Left lobe of liver (tissue), 1 donor: ENCODE measurements around the gene B3GAT3. TPM values are rescaled to one million over a fixed set of nuclear protein-coding genes. Genes with fewer than 3 reads are reported as not detected.

ENCODE experiments used
- total RNA-seq: library from RNA; stranded (reverse); gene quantifications from one replicate; pipeline ENCODE4 v1.2.1, GENCODE V29; 2021
- donor health status: DM: no; HTN: yes; CAD: no.

Gene B3GAT3
- total RNA-seq, 1 donor from 2014 or later: 16.8 TPM

Other genes with a start within 250 kb of the B3GAT3 start
- gene SCGB1A1, start 203.0 kb downstream of the B3GAT3 start, total RNA-seq: 2.0 TPM
- gene AHNAK, start 75.2 kb downstream of the B3GAT3 start, total RNA-seq: 115 TPM
- gene EEF1G, start 48.1 kb downstream of the B3GAT3 start, total RNA-seq: 441 TPM
- gene TUT1, start 30.5 kb downstream of the B3GAT3 start, total RNA-seq: 32.6 TPM
- 24.4 TPM for gene MTA2, start 20.1 kb downstream of the B3GAT3 start, total RNA-seq
- gene EML3, start 9.2 kb downstream of the B3GAT3 start, total RNA-seq: 29.9 TPM
- 1.1 TPM for gene ROM1, start 8.7 kb downstream of the B3GAT3 start, total RNA-seq
- 220 TPM for gene GANAB, start 24.6 kb upstream of the B3GAT3 start, total RNA-seq
- 12.8 TPM for gene INTS5, start 31.3 kb upstream of the B3GAT3 start, total RNA-seq
- 30.4 TPM for gene C11orf98, start 43.2 kb upstream of the B3GAT3 start, total RNA-seq
- 3.4 TPM for gene CSKMT, start 43.3 kb upstream of the B3GAT3 start, total RNA-seq
- 4.9 TPM for gene UQCC3, start 49.7 kb upstream of the B3GAT3 start, total RNA-seq
- 3.3 TPM for gene LBHD1, start 50.3 kb upstream of the B3GAT3 start, total RNA-seq
- 30.5 TPM for gene UBXN1, start 57.1 kb upstream of the B3GAT3 start, total RNA-seq
- not detected for gene LRRN4CL, start 67.5 kb upstream of the B3GAT3 start, total RNA-seq
- gene BSCL2, start 85.4 kb upstream of the B3GAT3 start, total RNA-seq: 35.1 TPM
- 0.20 TPM for gene GNG3, start 85.7 kb upstream of the B3GAT3 start, total RNA-seq
- 13.7 TPM for gene HNRNPUL2, start 105.5 kb upstream of the B3GAT3 start, total RNA-seq
- 11.2 TPM for gene TTC9C, start 106.5 kb upstream of the B3GAT3 start, total RNA-seq
- 5.5 TPM for gene ZBTB3, start 132.2 kb upstream of the B3GAT3 start, total RNA-seq
- 22.7 TPM for gene POLR2G, start 139.6 kb upstream of the B3GAT3 start, total RNA-seq
- 22.9 TPM for gene TAF6L, start 149.4 kb upstream of the B3GAT3 start, total RNA-seq
- gene TMEM179B, start 165.4 kb upstream of the B3GAT3 start, total RNA-seq: 27.5 TPM
- 7.6 TPM for gene TMEM223, start 170.0 kb upstream of the B3GAT3 start, total RNA-seq
- 42.8 TPM for gene NXF1, start 183.5 kb upstream of the B3GAT3 start, total RNA-seq
- gene STX5, start 210.1 kb upstream of the B3GAT3 start, total RNA-seq: 23.8 TPM
- gene TEX54, start 210.9 kb upstream of the B3GAT3 start, total RNA-seq: not detected
- gene WDR74, start 217.6 kb upstream of the B3GAT3 start, total RNA-seq: 20.5 TPM